Natural killer cell (primary cell): ENCODE measurements around the gene DHRS7. TPM values are rescaled to one million over a fixed set of nuclear protein-coding genes. Genes with fewer than 3 reads are reported as not detected.
A peak's percentile ranks its signal among the peaks of the same experiment; 100 is the strongest.

ENCODE experiments used
- ATAC-seq, 3 donors: fragments of 150-1000 bp in 2 of 3; fragments of 200-7000 bp in 1 of 3; cut with Tn5 transposase; 1 replicate in 1 of 3; 2 replicates in 2 of 3; pipeline ENCODE4 v1.10.0; 2021; ENCODE audit warnings: mild to moderate bottlenecking in 2 of 3, moderate library complexity in 2 of 3
- DNase-seq, 2 donors: peaks; one replicate each; pipeline versions ENCODE4 v3.0.0 to v3.0.0-alpha.2; 2013 to 2021; ENCODE audit warnings: mixed read lengths in 1 of 2
- H3K27ac ChIP-seq: one replicate; pipeline ENCODE4 v1.5.1; 2013; ENCODE audit warnings: mild to moderate bottlenecking, low read length
- H3K27me3 ChIP-seq: one replicate; pipeline ENCODE4 v1.6.1; 2013; ENCODE audit warnings: low read length; ENCODE audit not compliant: control insufficient read depth, insufficient read depth
- H3K36me3 ChIP-seq: one replicate; pipeline ENCODE4 v1.6.1; 2013; ENCODE audit warnings: low read length; ENCODE audit not compliant: control insufficient read depth, insufficient read depth
- H3K4me1 ChIP-seq: one replicate; pipeline ENCODE4 v1.6.1; 2013; ENCODE audit warnings: low read length; ENCODE audit not compliant: control insufficient read depth, insufficient read depth
- H3K4me3 ChIP-seq: one replicate; pipeline ENCODE4 v1.5.1; 2013; ENCODE audit warnings: low read length
- H3K9me3 ChIP-seq: one replicate; pipeline ENCODE4 v1.6.1; 2013; ENCODE audit warnings: low read length; ENCODE audit not compliant: control insufficient read depth, insufficient read depth
- H3K27ac Mint-ChIP-seq, 2 donors: one replicate each; pipeline ENCODE4 v1.8.0; 2022; ENCODE audit warnings: mild to moderate bottlenecking in 2 of 2, mixed read lengths in 2 of 2, moderate library complexity in 1 of 2
- H3K27me3 Mint-ChIP-seq, 2 donors: one replicate each; pipeline ENCODE4 v1.8.0; 2022; ENCODE audit warnings: low read depth in 2 of 2, mixed read lengths in 2 of 2
- H3K36me3 Mint-ChIP-seq: one replicate; pipeline ENCODE4 v1.8.0; 2022; ENCODE audit warnings: mixed read lengths
- H3K4me1 Mint-ChIP-seq, 2 donors: one replicate each; pipeline ENCODE4 v1.8.0; 2022; ENCODE audit warnings: mixed read lengths in 2 of 2
- H3K4me3 Mint-ChIP-seq: one replicate; pipeline ENCODE4 v1.8.0; 2022; ENCODE audit warnings: mild to moderate bottlenecking, moderate library complexity, mixed read lengths
- H3K9me3 Mint-ChIP-seq, 2 donors: one replicate each; pipeline ENCODE4 v1.8.0; 2022; ENCODE audit warnings: mixed read lengths in 2 of 2
- WGBS: methylation state at CpG from one replicate; pipeline ENCODE4 v1.1.7; 2013; ENCODE audit warnings: missing lambda C conversion rate; ENCODE audit not compliant: insufficient coverage; 5-methylcytosine and 5-hydroxymethylcytosine counted together
- intact Hi-C: fragments of 100-400 bp; cut with micrococcal nuclease; formaldehyde crosslinking; loops from one replicate; pipeline ENCODE4 v1.14.2; 2022
- total RNA-seq, 4 donors: library from RNA; stranded (reverse); fragments of 120-200 nt in 1 of 4; gene quantifications; one replicate each; pipeline versions ENCODE4 v1.2.3 to v1.2.4, GENCODE V29; 2013 to 2022
- TF ChIP-seq, protein P1 (sequence below): fragments of 200-600 bp; IDR thresholded peaks from one replicate; pipeline ENCODE4 v1.8.0; 2022; ENCODE audit warnings: antibody characterized with exemption

DHRS7 gene
- total RNA-seq, 3 donors from 2014 or later (not counting 1 experiment from before 2014, with no cell fraction given) = 115 to 139 (median 126) TPM

DNA sequence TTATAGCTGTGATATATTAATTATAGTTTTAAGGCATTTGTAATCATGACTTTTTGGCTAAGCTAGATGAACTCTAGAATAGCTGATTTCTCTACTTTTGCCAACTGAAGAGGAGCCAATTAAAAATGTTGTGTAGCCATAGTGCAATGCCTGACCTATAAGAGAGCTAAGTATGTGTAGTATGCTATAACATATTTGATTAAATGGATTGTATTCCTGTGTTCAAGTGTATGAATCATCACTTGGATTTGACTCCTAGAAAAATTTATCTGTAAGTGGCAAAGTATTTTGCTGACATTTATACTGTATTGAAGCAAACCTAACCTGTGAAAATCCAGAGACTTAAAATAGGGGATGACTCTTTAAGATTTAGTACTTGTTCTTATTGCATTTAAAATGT is 39.3 kb downstream of the DHRS7 start:
- no peaks in the 10 kb centered on the region for H3K27me3 Mint-ChIP-seq
- ATAC-seq (no peak), DNase-seq (no peak)
- H3K4me3 Mint-ChIP-seq = no peak overlapping the region
- H3K4me1 ChIP-seq = no peaks in the 10 kb centered on the region
- intact Hi-C loops = no loop called here
- TF ChIP-seq, protein P1, sequence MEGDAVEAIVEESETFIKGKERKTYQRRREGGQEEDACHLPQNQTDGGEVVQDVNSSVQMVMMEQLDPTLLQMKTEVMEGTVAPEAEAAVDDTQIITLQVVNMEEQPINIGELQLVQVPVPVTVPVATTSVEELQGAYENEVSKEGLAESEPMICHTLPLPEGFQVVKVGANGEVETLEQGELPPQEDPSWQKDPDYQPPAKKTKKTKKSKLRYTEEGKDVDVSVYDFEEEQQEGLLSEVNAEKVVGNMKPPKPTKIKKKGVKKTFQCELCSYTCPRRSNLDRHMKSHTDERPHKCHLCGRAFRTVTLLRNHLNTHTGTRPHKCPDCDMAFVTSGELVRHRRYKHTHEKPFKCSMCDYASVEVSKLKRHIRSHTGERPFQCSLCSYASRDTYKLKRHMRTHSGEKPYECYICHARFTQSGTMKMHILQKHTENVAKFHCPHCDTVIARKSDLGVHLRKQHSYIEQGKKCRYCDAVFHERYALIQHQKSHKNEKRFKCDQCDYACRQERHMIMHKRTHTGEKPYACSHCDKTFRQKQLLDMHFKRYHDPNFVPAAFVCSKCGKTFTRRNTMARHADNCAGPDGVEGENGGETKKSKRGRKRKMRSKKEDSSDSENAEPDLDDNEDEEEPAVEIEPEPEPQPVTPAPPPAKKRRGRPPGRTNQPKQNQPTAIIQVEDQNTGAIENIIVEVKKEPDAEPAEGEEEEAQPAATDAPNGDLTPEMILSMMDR = no peak
- peaks cover 11 to 12% of the 10 kb centered on the region in 2 donors for H3K4me1 Mint-ChIP-seq
- H3K36me3 ChIP-seq = peaks cover 72% of the 10 kb centered on the region
- no peak overlapping the region for H3K27ac ChIP-seq
- no peaks in the 10 kb centered on the region for H3K9me3 ChIP-seq
- no peak overlapping the region for H3K27ac Mint-ChIP-seq
- peaks cover 51% of the 10 kb centered on the region for H3K36me3 Mint-ChIP-seq
- H3K4me3 ChIP-seq = no peak overlapping the region
- no peaks in the 10 kb centered on the region for H3K9me3 Mint-ChIP-seq
- no peaks in the 10 kb centered on the region for H3K27me3 ChIP-seq

DNA sequence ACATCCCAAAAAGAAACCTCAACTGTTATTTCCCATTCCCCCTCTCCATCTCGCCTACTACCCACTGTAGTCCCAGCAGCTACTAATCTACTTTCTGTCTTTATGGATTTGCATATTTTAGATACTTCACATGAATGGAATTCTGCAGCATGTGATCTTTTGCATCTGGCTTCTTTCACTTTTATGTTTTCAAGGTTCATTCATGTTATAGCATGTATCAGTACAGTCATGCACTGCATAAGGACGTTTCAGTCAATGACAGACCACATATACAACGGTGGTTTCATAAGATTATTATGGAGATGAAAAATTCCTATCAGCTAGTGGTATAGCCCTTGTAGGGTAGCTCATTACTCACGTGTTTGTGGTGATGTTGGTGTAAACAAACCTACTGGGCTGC is 49.0 kb downstream of the DHRS7 start:
- H3K27me3 Mint-ChIP-seq = no peaks in the 10 kb centered on the region
- no peak overlapping the region for H3K4me3 ChIP-seq
- H3K36me3 Mint-ChIP-seq = peaks cover 15% of the 10 kb centered on the region
- no peak overlapping the region for H3K4me3 Mint-ChIP-seq
- H3K9me3 Mint-ChIP-seq = no peaks in the 10 kb centered on the region
- H3K27me3 ChIP-seq = no peaks in the 10 kb centered on the region
- H3K27ac Mint-ChIP-seq = peak overlapping the region; percentile 19 to 53
- no peak overlapping the region for H3K27ac ChIP-seq
- WGBS = 81% methylated on average over 4 of the region's 4 CpGs
- DNase-seq = no peak
- no peaks in the 10 kb centered on the region for H3K9me3 ChIP-seq
- no peak for ATAC-seq
- peaks cover 47% of the 10 kb centered on the region for H3K36me3 ChIP-seq
- H3K4me1 Mint-ChIP-seq = peaks cover 8 to 10% of the 10 kb centered on the region in 2 donors
- TF ChIP-seq, protein P1 = no peak
- no peaks in the 10 kb centered on the region for H3K4me1 ChIP-seq
- intact Hi-C loops = no loop called here

DNA sequence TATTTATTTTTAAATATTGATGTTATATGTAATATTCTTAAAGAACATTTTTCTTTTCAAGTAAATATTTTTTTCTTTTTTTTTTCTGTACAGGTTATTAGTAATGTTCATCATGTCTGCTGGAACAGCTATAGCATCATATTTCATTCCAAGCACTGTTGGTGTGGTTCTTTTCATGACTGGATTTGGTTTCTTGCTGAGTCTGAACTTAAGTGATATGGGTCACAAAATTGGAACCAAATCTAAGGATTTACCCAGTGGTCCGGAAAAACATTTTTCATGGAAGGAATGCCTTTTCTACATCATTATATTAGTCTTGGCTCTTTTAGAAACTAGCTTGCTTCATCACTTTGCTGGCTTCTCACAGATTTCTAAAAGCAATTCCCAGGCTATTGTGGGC is 50.3 kb downstream of the DHRS7 start:
- no peak overlapping the region for H3K27ac ChIP-seq
- Mint-ChIP-seq H3K4me3 (no peak overlapping the region), H3K27me3 (no peaks in the 10 kb centered on the region)

DNA sequence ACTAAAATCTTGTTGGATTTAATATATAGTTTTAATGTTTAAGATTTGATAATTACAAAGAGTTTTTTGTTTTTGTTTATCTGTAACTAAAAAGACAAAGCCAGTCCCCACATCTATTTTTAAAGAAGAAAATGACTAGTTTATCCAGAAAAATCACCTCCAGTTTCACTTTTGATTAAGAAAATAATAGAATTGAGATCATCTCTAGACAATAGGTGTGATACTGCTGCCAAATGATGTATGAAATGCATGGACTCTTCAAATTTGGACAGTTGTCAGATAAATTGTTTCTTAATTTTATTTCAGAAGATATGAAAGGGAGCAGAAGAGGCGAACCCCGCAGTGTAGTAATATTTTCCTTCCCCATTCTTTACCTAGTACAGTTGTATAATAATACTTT is 53.5 kb downstream of the DHRS7 start:
- ATAC-seq = no peak
- intact Hi-C loops = no loop called here
- no peaks in the 10 kb centered on the region for H3K27me3 Mint-ChIP-seq
- Histone ChIP-seq H3K4me1 (no peaks in the 10 kb centered on the region), H3K27ac (no peak overlapping the region), H3K27me3 (no peaks in the 10 kb centered on the region), H3K9me3 (no peaks in the 10 kb centered on the region), H3K36me3 (peaks cover 23% of the 10 kb centered on the region), H3K4me3 (no peak overlapping the region)
- DNase-seq = no peak
- H3K36me3 Mint-ChIP-seq = peaks cover 14% of the 10 kb centered on the region
- TF ChIP-seq, protein P1 = no peak
- no CpG with 5 or more reads among the region's 2 CpGs for WGBS
- H3K4me3 Mint-ChIP-seq = no peak overlapping the region
- H3K4me1 Mint-ChIP-seq = peaks cover 29 to 33% of the 10 kb centered on the region in 2 donors
- no peaks in the 10 kb centered on the region for H3K9me3 Mint-ChIP-seq
- no peak overlapping the region for H3K27ac Mint-ChIP-seq

More for the DNA sequence above, 50.3 kb downstream of the DHRS7 start:
- Mint-ChIP-seq H3K4me1 (peaks cover 20 to 21% of the 10 kb centered on the region in 2 donors), H3K36me3 (peaks cover 13% of the 10 kb centered on the region), H3K9me3 (no peaks in the 10 kb centered on the region), H3K27ac (peak overlapping the region; percentile 19 to 44)
- no peaks in the 10 kb centered on the region for H3K27me3 ChIP-seq
- H3K4me1 ChIP-seq = no peaks in the 10 kb centered on the region
- WGBS = 0% methylated on average over 1 of the region's 1 CpG
- TF ChIP-seq, protein P1 = no peak
- ATAC-seq (no peak), DNase-seq (no peak)
- H3K4me3 ChIP-seq = no peak overlapping the region
- intact Hi-C loops = no loop called here
- peaks cover 37% of the 10 kb centered on the region for H3K36me3 ChIP-seq
- H3K9me3 ChIP-seq = no peaks in the 10 kb centered on the region
